ENCODE data around the gene CDK2. TPM values are rescaled to one million over a fixed set of nuclear protein-coding genes. Genes with fewer than 3 reads are reported as not detected.

The CDK2 gene
- total and polyA plus RNA-seq, 9 donors = 18.3 to 33.9 (median 30.7) TPM

DNA sequence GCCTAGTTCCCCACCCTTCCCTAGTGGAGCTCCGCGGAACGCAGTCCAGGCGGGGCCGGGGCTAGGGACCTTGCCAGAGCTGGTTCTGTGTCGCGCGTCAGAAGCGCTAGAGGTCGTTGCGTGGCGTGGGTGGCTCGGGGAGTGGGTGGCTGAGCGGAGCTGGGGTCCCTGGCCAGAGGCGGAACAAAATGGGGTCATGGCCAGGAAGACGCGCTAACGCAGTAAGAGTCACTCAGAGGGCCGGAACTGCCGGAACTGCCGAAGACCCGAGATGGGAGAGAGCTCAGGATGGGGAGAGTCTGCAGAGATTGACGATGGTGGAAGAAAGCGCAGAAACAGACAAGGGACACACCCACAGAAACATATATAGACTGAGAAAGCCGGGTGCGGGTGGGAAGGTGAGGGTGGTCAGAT is 30.9 kb upstream of the CDK2 start:
- 25 to 34% (median 26%) methylated on average over 26 of the region's 26 CpGs for WGBS, 3 donors
- H3K36me3 ChIP-seq = no peaks in the 10 kb centered on the region
- TF ChIP-seq POLR2A (IDR thresholded peaks at IDR 0.05) (no peak), EP300 (IDR thresholded peaks at IDR 0.05) (no peak)
- TF ChIP-seq, protein P1, sequence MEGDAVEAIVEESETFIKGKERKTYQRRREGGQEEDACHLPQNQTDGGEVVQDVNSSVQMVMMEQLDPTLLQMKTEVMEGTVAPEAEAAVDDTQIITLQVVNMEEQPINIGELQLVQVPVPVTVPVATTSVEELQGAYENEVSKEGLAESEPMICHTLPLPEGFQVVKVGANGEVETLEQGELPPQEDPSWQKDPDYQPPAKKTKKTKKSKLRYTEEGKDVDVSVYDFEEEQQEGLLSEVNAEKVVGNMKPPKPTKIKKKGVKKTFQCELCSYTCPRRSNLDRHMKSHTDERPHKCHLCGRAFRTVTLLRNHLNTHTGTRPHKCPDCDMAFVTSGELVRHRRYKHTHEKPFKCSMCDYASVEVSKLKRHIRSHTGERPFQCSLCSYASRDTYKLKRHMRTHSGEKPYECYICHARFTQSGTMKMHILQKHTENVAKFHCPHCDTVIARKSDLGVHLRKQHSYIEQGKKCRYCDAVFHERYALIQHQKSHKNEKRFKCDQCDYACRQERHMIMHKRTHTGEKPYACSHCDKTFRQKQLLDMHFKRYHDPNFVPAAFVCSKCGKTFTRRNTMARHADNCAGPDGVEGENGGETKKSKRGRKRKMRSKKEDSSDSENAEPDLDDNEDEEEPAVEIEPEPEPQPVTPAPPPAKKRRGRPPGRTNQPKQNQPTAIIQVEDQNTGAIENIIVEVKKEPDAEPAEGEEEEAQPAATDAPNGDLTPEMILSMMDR (IDR thresholded peaks at IDR 0.05) = no peak
- peaks cover 13% of the 10 kb centered on the region for H3K4me1 ChIP-seq (ENCODE audit: insufficient read depth)
- H3K9me3 ChIP-seq = no peaks in the 10 kb centered on the region
- no peak overlapping the region for H3K4me3 ChIP-seq
- intact Hi-C loops (cut with DNase I) = no loop called here
- H3K27me3 ChIP-seq = no peaks in the 10 kb centered on the region
- peak; percentile 35 to 72 (median 61) for DNase-seq
- peak overlapping the region in 1 of 2 donors; percentile 2 for H3K27ac ChIP-seq

DNA sequence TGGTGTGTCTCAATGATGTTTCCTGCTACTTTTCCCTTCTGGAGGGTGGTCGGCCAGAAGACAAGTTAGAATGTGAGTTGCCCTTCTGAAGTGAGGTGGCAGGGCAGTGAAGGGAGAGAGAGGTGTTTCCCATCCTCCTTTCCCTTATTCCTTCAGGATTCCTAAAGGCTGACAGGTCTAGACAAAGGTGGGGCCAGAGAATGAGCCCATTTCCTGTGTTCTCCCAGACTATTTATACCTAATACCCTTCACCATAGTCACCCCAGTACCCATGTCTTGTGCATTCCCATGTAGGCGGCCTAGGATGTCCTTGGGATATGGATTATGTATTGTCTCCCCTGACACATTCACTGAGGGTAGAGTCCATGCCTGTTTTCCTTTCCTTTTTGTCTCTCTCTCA is 28.6 kb upstream of the CDK2 start:
- no peaks in the 10 kb centered on the region for H3K27me3 ChIP-seq
- no peaks in the 10 kb centered on the region for H3K36me3 ChIP-seq
- H3K4me1 ChIP-seq (ENCODE audit: insufficient read depth) = peaks cover 3% of the 10 kb centered on the region
- no peak overlapping the region for H3K4me3 ChIP-seq
- WGBS, 3 donors = 79 to 91% (median 87%) methylated on average over 2 of the region's 2 CpGs
- no peak overlapping the region for H3K27ac ChIP-seq
- TF ChIP-seq, protein P1 (IDR thresholded peaks at IDR 0.05) = no peak
- TF ChIP-seq POLR2A (IDR thresholded peaks at IDR 0.05) (no peak), EP300 (IDR thresholded peaks at IDR 0.05) (no peak)
- intact Hi-C loops (cut with DNase I) = loop anchor here in 1 of 4 donors (2.0 kb wide), 1 partner anchor 199 kb away; no protein-coding TSS in a partner anchor
- H3K9me3 ChIP-seq = no peaks in the 10 kb centered on the region
- DNase-seq = no peak

DNA sequence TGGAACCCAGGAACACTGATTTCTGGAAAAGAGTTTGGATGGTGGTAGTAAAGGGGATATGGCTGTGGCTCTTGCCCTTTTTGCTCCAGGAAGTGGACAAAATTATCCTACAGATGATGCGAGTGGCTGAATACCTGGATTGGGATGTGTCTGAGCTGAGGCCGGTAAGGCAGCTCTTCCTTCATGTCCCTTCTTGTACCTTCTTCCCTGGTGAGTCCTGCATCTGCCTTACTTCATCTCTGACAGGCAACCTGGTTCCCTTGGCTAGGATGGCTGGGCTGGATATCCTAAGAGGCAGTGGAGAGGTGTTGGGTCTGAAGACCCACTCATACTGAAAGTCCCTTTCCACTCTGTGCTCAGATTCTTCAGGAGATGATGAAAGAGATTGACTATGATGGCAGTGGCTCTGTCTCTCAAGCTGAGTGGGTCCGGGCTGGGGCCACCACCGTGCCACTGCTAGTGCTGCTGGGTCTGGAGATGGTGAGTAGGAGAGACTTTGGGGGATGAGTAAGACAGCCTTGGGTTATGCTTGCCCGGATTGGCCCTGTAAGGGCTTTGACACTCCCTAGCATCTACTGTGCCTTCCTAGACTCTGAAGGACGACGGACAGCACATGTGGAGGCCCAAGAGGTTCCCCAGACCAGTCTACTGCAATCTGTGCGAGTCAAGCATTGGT is 27.7 kb upstream of the CDK2 start:
- H3K4me3 ChIP-seq = no peak overlapping the region
- intact Hi-C loops (cut with DNase I) = loop anchor here in 1 of 4 donors (2.0 kb wide), 1 partner anchor 200 kb away; no protein-coding TSS in a partner anchor
- H3K27ac ChIP-seq = no peak overlapping the region
- TF ChIP-seq EP300 (IDR thresholded peaks at IDR 0.05) = no peak
- no peak for TF ChIP-seq POLR2A (IDR thresholded peaks at IDR 0.05)
- TF ChIP-seq, protein P1 (IDR thresholded peaks at IDR 0.05) = no peak
- 88 to 95% (median 92%) methylated on average over 8 of the region's 8 CpGs for WGBS, 3 donors
- no peaks in the 10 kb centered on the region for H3K9me3 ChIP-seq
- no peaks in the 10 kb centered on the region for H3K27me3 ChIP-seq
- H3K4me1 ChIP-seq (ENCODE audit: insufficient read depth) = peaks cover 3% of the 10 kb centered on the region
- no peaks in the 10 kb centered on the region for H3K36me3 ChIP-seq
- no peak for DNase-seq

DNA sequence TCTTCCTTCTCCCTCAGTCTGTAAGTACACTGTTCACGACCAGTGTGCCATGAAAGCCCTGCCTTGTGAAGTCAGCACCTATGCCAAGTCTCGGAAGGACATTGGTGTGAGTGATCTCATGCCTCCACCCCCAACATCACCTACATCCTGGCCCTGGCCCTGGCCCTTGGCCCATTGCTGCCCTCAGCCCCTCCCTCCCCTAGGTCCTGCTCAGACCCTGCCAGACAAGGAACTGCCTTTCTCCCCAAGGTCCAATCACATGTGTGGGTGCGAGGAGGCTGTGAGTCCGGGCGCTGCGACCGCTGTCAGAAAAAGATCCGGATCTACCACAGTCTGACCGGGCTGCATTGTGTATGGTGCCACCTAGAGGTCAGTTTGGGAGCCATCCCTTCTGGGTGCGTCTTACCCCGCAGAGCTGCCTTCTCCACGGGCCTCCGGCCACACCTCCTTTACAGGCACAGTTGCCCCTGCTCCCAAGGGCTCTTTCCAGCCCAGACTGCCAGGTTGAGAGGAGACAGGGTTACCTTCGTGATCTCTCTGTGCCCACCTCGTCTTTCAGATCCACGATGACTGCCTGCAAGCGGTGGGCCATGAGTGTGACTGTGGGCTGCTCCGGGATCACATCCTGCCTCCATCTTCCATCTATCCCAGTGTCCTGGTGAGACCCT is 26.4 kb upstream of the CDK2 start:
- H3K9me3 ChIP-seq = no peaks in the 10 kb centered on the region
- DNase-seq = peak; percentile 79 to 88 (median 84)
- H3K4me1 ChIP-seq (ENCODE audit: insufficient read depth) = peaks cover 3% of the 10 kb centered on the region
- intact Hi-C loops (cut with DNase I) = loop anchor here in 3 of 4 donors (2.0 to 5.0 kb wide), 3 partner anchors 198 to 208 kb away; partner anchors contain the start of gene GDF11 (in 1 of the 3)
- no peak overlapping the region for H3K27ac ChIP-seq
- no peaks in the 10 kb centered on the region for H3K27me3 ChIP-seq
- H3K36me3 ChIP-seq = no peaks in the 10 kb centered on the region
- no peak overlapping the region for H3K4me3 ChIP-seq
- 12 to 16% (median 15%) methylated on average over 18 of the region's 18 CpGs for WGBS, 3 donors
- peak; percentile 25 for TF ChIP-seq POLR2A (IDR thresholded peaks at IDR 0.05)
- TF ChIP-seq, protein P1 (IDR thresholded peaks at IDR 0.05) = peak; percentile 80 to 89 (median 87)
- TF ChIP-seq EP300 (IDR thresholded peaks at IDR 0.05) = no peak

Data from ovary (tissue), 9 donors.